GOT3 (cell line): ENCODE measurements around the gene IMPDH1.

ENCODE experiments used
- DNase-seq: peaks from one replicate; lab custom pipeline; 2025; ENCODE audit warnings: mixed read lengths; lab: John Stamatoyannopoulos, UW

The IMPDH1 gene

DNA sequence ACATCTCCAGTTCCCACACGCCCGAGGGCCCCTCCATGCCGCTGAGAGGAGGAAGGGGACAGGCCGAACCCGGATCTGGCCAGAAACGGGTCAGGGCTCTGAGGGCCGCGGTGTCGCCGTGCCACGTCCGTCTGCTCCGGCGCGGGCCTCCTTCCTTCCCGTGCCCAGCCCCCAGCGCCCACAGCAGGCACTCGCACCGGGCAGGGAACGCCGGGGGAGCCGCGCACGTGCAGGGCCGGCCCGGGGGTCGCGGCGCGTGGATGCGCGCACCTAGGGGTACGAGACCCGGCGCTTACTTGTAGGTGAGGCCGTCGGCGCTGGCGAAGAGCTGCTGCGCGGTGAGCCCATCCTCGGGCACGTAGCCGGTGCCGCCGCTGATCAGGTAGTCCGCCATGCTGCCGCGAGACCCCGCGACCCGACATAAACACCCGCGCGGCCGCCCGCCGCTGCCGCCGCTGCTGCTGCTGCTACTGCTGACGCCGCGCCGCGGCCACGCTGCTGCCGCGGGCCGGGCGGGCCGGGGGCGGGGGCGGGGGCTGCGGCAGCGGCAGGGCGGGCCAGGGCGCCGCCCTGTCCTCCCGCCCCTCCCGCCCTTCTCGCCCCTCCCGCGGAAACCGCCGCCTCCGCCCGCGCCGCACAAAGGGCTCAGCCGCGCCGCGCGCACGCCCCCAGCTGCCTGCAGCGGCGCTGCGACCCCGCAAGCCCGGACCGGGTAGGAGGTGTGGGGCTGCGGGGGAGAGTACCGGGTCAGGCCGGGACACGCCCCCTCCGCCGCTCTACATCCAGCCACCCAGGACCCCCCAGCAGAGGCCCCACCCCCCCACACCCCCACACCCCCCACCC, 4.1 kb downstream of the IMPDH1 start:
- no peak for DNase-seq

DNA sequence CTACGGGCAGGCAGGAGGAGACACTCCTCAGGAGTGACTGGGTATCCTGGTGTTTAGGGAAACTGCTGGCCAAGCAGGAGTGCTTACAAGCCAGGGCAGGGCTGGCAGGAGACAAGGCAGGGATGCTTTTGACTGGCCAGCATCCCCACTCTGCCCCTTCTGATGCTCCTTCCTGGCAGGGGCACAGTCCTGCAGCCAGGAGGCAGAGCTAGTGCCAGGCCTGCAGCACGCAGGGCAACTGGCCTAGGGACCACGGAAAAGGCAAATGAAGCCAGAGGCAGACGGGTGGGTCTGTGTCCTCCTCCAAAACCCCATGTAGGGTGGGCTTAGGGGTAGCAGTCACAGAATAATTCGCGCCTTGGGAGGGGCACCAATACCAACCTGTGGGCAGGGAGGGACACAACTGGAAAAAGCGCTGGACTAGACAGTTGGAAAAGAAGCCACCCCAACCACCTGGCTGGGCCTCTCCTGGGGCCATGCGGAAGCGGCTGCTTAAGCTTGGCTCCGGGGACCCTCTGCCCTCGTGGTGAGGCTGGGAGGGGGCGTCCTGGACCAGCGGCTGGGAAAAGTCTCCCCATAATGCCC, 4.8 kb downstream of the IMPDH1 start:
- DNase-seq: no peak

DNA sequence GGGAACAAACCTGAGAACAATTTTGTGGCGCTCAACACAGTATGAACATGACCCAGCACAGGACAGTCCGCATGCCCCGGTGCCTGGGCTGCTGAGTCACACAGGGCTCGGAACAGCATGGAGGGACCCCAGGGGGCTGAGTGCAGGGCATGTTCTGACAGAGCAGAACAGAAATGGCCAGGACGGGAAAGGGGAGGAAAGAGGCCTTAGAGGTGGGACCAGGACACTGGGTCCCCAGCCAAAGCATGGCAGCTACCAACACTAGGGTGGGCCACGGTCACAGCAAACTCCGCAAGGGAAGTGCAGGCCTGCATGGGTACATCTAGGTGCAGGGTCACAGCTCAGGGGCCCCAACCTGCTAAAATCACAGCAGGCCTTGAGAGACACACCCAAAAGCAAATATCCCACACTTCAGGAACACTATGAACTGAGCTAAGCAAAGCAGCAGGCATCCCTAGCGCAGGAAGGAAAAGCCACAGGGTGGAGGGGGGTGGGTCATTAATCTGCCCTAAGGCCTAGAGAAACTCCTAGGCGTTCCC, 5.6 kb downstream of the IMPDH1 start:
- DNase-seq: no peak

DNA sequence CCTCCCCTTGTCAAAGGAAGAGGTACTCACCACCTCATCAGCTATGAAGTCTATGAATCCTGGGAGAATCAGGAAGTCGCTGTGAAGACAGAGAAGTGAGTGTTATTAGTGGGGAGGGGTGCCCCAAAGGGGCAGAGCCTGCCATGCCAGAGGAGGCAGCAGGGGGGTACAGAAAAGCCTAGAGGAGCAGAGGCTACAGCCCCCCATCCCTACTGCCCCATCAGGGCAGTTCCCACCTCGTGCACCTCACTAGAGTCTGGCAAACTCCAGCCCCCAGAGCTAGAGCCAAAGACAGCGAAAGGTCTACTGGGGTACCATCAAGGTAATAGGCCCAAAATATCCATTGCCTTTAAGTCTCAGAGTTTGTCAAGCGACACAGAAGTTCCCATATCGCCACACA, 6.1 kb downstream of the IMPDH1 start:
- DNase-seq: no peak

DNA sequence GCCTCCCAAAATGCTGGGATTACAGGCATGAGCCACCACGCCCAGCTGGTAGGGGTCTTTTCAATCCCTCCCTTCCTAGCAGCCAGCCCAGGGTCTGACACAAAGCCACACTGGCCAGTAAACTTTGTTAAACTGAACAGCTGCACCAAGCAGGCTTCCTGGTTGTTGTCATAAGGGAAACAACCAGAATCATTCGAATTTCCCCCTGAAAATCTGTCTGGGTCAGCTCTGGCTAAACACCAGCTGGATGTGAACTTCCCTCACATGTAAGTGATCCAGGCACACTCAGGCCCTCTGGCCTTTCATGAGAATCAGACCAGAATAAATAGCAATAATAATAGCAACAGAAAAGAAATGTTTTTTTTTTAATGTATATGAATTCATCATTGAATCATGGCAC, 7.4 kb downstream of the IMPDH1 start:
- no peak for DNase-seq

DNA sequence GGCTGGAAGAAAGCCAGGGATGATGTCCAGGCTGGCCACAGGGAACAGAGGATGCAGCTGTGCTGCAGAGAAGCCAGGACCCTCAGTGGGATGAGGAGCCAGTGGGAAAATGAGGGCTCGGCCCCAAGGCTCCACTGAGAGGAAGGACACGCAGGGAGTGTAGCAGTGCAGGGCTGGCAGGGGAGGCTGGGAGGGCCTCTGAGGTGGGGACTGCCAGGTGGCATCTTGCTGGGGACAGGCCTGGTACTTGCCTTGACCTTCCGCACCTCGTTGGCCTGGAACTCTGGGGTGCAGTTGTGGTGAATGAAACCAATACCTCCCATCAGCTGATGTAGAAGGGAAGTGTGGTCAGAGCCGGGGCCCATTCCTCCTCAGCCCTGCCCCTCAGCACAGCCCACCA, 9.2 kb downstream of the IMPDH1 start:
- DNase-seq: no peak

DNA sequence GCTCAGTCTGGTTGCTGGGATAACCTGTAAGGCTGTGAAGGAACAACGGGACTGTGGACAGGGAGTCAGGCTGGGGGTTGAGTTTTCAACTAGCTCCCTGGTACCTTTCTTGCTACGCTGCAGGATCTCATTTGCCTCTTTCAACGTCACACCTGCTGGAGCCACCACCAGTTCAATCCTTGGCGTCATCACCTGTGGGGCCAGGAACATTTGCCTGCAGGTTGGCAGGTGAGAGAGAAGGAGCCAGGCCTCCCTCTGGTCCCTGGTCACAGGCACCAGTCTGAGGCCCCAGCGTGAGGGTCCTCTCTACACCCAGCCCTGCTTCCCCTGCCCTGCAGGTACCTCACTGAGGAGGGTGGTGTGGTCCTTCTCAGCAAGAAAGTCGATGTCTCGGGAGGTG, 9.8 kb downstream of the IMPDH1 start:
- DNase-seq: no peak

DNA sequence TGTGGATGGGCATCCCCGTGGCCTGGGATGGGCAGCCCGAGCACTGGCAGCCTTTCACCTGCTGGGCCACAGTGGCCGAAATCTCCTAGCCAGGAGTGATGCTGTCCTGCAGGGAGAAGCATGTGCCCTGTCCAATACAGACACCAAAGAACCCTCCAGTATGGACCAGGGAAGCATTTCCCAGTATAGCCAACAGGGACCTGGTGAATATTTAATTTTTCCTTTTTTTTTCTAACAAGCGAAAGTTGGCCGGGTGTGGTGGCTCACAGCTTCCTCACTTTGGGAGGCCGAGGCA, 11.0 kb downstream of the IMPDH1 start:
- no peak for DNase-seq

DNA sequence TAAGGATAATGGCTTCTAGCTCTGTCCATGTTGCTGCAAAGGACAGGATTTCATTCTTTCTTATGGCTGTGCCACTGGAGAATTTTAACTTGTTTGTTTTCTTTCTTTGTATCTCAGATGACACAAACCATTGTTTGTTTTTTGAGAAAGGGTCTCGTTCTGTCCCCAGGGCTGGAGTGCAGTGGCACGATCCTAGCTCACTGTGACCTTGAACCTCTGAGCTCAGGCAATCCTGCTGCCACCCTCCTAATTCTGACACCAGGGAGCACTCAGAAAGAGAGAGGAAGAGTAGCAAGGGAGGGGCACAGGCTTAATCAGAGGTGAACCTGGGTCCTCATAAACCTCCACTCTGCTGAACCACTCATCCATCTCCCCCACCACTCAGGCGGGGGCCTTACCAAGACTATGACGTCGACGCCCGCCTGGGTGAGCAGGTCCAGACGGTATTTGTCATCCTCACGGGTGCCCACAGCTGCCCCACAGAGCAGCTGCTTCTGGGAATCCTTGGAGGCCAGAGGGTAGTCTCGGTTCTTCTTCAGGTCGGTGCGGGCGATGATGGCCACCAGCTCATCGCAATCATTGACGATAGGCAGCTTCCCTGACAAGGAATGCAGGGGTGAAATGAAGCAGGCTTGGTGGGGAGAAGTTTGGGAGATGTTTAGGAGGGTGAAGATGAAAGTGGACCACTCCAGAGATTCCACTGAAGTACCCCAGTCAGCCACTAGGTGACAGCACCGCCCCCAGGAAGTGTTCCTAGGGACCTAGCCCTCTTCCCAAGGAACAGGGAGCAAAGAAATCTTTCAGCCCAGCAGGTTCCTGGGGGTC, 11.6 kb downstream of the IMPDH1 start:
- no peak for DNase-seq

DNA sequence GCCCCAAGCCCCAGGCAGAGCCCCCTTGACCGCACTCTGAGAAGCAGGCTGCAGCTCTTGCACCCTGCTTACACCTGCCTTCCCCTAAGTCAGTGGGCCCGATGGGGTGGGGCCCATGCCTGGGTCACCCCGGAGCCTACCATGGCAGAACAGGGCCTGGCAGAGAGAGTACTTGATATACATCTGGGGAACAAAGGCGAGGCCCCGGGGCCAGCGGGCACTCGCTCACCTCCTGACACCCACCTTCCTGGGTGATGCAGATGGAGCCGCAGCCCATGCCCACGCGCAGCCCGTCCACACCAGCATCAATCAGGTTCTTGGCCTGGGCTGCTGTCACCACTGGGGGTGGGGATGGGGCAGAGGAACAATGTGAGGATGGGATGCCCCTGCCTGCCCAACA, 13.4 kb downstream of the IMPDH1 start:
- DNase-seq: no peak

DNA sequence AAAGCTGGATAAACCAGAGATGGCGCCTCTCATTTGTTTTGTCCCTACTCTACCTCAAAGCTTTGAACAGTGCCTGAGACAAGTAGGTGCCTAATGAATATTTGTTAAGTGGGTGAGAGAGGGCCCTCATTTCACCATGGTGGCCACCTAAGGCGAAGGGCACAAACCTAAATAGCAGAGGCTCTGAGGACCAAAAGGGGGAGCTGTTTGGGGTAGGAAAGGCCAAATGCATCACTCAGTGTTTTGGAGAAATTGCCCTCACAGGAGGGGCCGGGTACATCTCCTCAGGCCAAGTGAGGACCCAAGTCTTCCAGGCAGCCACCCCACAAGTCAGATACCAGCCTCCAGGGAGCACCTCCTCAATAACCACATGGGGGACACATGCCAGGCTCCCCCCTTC, 14.0 kb downstream of the IMPDH1 start:
- DNase-seq: no peak

DNA sequence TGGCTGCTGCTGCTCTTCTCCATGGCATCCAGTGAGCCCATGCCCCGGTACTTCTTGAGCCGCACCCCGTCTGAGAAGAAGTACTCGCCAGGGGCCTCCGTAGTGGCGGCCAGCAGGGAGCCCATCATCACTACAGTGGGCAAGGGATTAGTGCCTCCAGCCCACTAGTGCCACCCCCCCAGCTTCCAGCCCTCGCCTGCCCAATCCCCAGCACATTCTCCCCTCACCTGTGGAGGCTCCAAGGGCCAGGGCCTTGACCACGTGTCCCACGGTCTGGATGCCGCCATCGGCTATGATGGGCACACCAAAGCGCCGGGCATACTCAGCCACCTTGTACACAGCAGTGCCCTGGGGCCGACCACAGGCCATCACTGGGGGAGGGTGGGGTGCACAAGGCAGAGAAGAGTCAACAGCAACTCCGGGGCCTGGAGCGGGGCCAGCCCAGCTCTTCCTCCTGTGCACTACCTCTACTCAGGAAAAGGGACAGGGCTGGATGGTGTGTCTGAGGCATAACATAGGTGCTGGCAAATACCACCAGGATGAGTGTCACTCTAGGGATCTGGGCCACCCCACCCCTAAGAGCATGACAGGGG, 14.8 kb downstream of the IMPDH1 start:
- DNase-seq: no peak

DNA sequence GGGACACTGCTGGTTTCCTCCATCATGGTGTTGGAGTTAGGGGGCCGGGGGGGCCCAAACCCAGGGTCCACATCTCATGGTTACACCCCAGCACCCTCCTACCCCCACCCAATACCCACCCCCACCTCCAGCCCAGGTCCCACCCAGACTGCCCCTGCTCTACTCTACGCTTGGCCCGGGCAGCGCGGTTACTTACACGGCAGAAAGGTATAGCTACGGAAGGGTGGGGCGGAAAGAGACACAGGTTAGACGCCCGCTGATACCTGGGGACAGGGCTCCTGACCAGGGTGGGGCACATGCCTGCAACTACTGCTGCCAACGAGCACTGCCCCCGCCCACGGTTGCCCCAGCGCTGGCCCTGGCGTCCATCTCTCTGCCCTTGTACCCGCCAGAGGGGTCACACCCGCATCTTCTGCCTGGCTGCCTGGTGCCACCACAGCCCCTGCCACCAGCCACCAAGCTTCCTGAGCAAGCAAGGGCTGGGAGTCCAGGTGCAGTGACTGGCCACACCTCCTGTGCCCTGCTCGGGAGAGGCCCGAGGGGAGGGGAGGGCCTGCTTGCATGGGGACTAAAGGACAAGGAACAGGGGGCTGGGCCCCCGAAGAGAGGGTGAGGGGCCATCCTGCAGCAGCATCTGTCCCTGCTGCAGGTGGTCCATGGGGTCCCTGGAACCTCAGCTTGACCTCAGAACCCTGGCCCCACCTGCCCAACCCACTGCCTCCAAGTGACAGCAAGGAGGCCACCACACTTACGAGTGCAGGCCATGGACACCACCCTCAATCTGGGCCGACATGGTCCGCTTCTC, 16.1 kb downstream of the IMPDH1 start:
- no peak for DNase-seq

DNA sequence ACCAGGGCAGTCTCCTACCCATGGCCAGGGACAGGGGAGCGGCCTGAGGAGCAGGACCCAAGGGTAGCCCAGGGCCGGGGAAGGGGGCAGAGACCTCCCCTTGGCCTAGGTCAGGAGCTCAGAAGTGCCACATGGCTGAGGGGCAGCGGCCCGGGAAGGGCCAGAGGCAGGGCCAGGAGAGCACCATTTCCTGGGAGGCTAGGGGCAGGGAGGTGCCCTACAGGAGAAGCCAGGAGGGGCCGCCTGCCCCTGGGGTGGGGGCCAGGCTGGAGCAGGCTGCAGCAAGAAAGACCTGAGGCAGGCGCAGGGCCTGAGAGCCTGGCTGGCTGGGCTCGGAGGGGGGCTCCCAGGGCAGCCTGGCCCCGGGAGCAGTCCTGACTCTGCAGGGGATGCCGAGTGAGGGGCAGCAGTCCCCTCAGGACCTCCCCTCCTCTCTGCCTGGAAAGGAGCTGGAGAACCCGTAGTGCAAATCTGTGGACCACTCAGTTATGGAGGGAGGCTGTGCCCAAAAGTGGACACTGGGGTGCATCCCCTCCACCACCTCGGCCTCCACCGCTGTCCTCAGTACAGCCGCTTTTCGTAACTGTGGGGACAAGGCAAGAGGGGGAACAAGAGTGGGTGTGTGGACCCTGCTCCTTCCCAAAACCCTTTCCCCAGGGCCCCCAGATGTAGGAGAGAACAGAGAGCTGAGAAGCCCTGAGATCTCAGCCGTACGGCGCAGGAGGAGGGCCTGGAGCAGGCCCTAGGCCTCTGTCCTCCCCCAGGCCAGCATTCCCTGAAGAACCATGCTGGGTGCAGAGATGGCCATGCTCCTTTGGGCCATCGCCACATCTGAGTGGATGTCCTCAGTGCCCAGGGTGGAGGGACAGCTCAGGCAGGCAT, 17.1 kb downstream of the IMPDH1 start:
- DNase-seq: no peak

DNA sequence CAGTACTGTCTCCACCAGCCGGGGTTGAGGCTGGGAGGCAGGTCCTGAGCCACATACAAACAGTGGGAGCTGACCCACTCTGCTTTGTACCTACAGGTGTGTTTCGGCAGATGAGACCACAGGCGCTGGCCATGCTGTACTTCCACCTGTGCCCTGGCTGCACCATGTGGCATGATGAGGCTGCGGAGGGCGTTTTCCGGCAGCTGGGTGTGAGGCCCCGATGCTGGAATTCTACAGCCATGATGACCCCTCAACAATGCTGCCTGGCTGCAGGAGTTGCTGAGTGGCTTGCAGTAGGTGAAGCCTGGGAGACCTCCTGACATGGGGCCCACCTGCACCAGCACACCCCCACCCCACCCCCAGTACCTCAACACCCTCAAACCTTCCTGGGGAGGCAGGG, 18.0 kb downstream of the IMPDH1 start:
- DNase-seq: no peak

DNA sequence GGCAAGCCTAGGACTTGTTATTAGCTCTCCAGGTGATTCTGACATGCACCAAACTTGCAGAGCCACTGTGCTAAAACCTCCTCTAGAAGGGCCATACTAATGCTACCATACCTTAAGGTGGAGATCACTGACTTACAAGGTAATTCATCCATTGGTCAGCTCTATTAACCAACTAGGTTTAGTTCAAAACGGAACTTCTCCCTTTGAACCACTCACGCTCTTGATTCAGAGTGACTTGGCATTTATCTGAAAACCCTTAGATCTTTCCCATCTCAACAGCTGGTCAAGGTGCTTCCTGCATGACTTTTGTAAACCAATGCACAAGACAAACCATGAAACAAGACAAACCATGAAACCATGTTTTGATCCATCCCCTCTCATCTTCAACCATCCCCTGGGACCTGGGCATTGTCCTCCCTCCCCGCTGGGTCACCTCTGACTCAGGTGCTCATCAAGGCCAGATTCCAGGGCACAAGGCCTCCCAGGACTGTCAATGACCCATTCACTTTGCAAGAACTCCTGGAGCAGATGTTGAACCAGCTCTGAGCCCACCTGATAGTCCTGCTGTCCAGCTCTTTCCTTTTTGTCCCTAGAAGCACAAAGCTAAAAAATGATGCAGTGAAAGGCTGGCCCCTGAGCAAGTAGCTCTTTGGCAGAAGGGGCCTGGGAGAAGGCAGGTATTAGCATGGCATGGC, 18.8 kb downstream of the IMPDH1 start:
- DNase-seq: no peak

DNA sequence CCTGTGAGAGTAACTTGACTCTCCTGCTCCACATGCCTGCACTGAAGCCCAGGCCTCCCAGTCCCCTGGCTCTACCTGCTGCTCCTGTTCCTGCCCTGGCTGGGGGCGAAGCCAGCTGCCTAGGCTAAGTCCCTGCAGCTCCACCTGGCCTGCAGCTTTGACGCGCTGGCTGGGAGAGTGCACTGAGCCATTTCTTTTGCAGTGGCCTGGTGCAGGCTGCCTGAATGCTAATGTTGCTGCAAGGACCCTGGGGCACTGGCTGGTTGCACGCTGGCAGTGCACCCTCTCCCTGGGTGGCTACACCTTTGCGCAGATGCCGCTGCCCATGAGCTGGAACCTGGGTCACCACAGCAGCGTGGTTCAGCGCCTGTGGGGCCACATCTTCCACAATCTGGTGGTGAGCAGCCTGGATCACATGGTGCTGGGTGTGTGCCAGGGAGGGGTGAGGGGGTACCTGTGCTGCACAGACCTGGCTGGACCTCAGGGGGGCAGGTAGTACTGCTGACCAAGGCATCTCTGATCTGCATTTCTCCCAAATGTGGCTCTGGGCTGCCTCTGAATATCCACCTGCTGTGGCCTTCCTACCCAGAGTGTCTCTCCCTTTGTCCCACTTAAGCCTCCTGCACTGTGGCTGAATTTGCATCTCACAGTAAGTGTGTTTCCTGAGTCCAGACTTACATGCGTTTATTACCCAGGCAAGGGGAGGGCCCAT, 20.0 kb downstream of the IMPDH1 start:
- DNase-seq: no peak

DNA sequence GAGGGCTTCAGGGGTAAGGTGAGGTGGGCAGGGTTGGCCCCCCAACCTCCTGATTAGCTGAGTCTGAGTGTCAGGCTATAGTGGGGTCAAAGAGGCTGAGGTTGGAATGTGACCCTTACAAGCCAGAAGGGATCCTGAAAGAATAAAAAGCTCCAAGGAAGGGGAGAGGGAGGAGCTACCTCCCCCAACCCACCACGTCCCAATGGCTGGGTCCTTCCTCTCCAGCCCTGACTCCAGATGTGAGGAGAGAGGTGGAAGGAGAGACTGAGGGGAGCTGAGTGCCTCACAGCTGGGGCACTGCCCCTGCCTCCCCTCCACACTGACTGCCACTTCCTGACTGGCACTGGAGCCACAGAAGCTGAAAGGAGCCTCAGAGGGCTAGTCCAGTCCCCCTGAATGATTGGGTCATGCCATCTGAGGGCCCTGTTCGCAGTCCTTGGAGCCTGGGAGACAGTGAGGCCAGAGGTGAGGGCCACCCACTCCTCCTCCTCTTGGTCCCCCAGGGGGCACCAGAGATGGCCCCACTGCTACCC, 20.6 kb downstream of the IMPDH1 start:
- DNase-seq: no peak

DNA sequence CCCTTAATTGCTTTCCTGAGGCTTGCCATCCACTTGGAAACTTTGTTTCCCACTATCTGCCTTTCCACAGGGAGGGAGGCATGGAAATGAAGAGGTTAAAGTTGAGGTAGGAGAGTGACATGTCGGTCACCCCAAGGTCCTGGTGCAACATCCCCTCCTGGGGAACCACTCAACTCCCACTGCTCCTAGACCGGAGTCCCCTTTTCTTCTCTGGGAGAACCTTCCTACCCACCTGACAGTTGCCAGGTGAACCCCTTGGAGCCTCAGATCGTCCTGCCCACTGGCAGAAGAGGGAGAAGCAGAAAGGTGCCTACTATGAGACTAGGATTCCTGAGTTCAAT, 21.7 kb downstream of the IMPDH1 start:
- DNase-seq: no peak
